ENCODE measurements around the gene CD44.

CD44 gene

DNA sequence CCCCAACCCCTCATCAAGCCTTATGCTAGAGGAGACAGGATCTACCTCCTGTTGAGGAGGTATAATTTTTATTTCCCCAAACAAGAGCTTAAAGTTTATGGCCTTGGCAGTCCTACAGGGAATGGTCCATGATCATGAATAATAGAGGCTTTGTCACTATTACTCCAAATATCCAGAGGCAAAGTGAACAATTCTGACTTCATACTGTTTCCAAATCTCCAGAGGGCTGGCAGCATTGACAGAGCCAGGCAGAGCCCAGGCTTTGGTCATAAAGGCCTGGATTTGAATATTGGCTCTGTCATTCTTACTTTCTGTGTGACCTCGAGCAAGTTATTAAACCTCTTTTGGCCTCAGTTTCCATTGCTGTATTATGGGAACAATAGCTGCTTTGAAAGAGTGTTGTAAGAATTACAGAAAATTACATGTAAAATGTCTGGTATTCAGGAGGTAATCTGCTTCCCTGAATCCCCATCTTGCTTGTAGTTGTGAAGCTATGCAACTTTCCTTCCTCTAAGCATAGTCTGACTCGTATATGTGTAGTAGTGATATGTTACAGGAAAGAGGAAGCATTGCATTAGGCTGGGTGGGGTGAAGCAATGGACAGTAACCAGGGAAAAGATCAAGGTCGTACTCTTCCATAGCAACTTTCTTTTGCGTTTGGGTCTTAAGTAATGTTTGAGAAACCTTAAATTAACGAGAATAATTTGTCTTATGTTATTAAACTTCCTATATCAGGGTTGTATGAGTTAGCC is 88.8 kb downstream of the CD44 start:
- Histone ChIP-seq H3K9ac (ENCODE audit: low read length) (no peak overlapping the region), H3K4me2 (ENCODE audit: low read length) (no peak overlapping the region), H3K27ac (ENCODE audit: low read length) (no peak overlapping the region), H3K4me3 (ENCODE audit: low read length) (no peak overlapping the region), H2AFZ (ENCODE audit: low read depth, low read length) (no peak overlapping the region), H3K9me3 (ENCODE audit: insufficient read depth, low read length) (no peaks in the 10 kb centered on the region), H3K27me3 (ENCODE audit: low read depth, low read length) (no peaks in the 10 kb centered on the region), H3K79me2 (ENCODE audit: low read length) (no peaks in the 10 kb centered on the region), H3K4me1 (ENCODE audit: low read length) (no peaks in the 10 kb centered on the region), H4K20me1 (ENCODE audit: insufficient read depth, low read length) (peaks cover 40% of the 10 kb centered on the region), H3K36me3 (replicated peaks; ENCODE audit: low read depth, low read length) (peaks cover 92% of the 10 kb centered on the region)
- TF ChIP-seq EZH2phosphoT487 (IDR thresholded peaks at IDR 0.05; ENCODE audit: low read depth) (no peak), CTCF (IDR thresholded peaks at IDR 0.05; ENCODE audit: low read depth, low read length) (no peak)

DNA sequence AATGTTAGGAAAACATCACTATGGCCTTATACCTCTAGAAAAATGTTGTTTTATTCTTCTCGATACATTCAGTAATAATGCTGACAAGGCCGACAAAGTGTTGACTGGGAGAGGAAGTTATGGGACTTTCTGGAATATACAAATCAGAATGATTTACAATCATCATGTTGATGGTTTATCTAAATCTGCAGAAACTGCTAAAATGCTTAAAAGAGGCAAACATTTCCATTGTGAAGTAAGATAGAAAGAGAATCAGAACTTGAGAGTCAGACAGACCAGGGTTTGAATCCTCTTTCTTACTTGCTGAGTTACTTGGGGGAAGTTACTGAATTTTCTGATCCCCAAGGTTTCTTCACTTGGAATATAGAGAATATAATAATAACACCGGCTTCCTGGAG is 89.4 kb downstream of the CD44 start:
- Histone ChIP-seq H3K36me3 (replicated peaks; ENCODE audit: low read depth, low read length) (peaks cover 89% of the 10 kb centered on the region), H3K27me3 (ENCODE audit: low read depth, low read length) (no peaks in the 10 kb centered on the region), H3K4me3 (ENCODE audit: low read length) (no peak overlapping the region), H3K27ac (ENCODE audit: low read length) (no peak overlapping the region), H3K79me2 (ENCODE audit: low read length) (no peaks in the 10 kb centered on the region), H3K9me3 (ENCODE audit: insufficient read depth, low read length) (no peaks in the 10 kb centered on the region), H3K4me2 (ENCODE audit: low read length) (no peak overlapping the region), H3K9ac (ENCODE audit: low read length) (no peak overlapping the region), H2AFZ (ENCODE audit: low read depth, low read length) (no peak overlapping the region), H4K20me1 (ENCODE audit: insufficient read depth, low read length) (peaks cover 40% of the 10 kb centered on the region), H3K4me1 (ENCODE audit: low read length) (no peaks in the 10 kb centered on the region)
- TF ChIP-seq EZH2phosphoT487 (IDR thresholded peaks at IDR 0.05; ENCODE audit: low read depth) (no peak), CTCF (IDR thresholded peaks at IDR 0.05; ENCODE audit: low read depth, low read length) (no peak)

- H3K27me3 ChIP-seq (ENCODE audit: low read depth, low read length), result no peaks in the 10 kb centered on the region
- TF ChIP-seq EZH2phosphoT487 (IDR thresholded peaks at IDR 0.05; ENCODE audit: low read depth) (no peak), CTCF (IDR thresholded peaks at IDR 0.05; ENCODE audit: low read depth, low read length) (no peak)
- H3K27ac ChIP-seq (ENCODE audit: low read length), result no peak overlapping the region
- no peak overlapping the region for H3K4me2 ChIP-seq (ENCODE audit: low read length)
- no peaks in the 10 kb centered on the region for H3K79me2 ChIP-seq (ENCODE audit: low read length)
- no peaks in the 10 kb centered on the region for H3K4me1 ChIP-seq (ENCODE audit: low read length)
- peaks cover 40% of the 10 kb centered on the region for H4K20me1 ChIP-seq (ENCODE audit: insufficient read depth, low read length)
- no peaks in the 10 kb centered on the region for H3K9me3 ChIP-seq (ENCODE audit: insufficient read depth, low read length)
- H3K4me3 ChIP-seq (ENCODE audit: low read length), result no peak overlapping the region
- H2AFZ ChIP-seq (ENCODE audit: low read depth, low read length), result no peak overlapping the region
- peaks cover 68% of the 10 kb centered on the region for H3K36me3 ChIP-seq (replicated peaks; ENCODE audit: low read depth, low read length)
- no peak overlapping the region for H3K9ac ChIP-seq (ENCODE audit: low read length)
Measured at GRCh38 chr11:35230388-35230787, 91.4 kb downstream of the CD44 start.

- no peak overlapping the region for H3K27ac ChIP-seq (ENCODE audit: low read length)
- no peaks in the 10 kb centered on the region for H3K27me3 ChIP-seq (ENCODE audit: low read depth, low read length)
- H3K4me2 ChIP-seq (ENCODE audit: low read length), result no peak overlapping the region
- H3K9ac ChIP-seq (ENCODE audit: low read length), result no peak overlapping the region
- peaks cover 61% of the 10 kb centered on the region for H3K36me3 ChIP-seq (replicated peaks; ENCODE audit: low read depth, low read length)
- no peak overlapping the region for H3K4me3 ChIP-seq (ENCODE audit: low read length)
- H3K9me3 ChIP-seq (ENCODE audit: insufficient read depth, low read length), result no peaks in the 10 kb centered on the region
- peaks cover 40% of the 10 kb centered on the region for H4K20me1 ChIP-seq (ENCODE audit: insufficient read depth, low read length)
- H2AFZ ChIP-seq (ENCODE audit: low read depth, low read length), result no peak overlapping the region
- H3K79me2 ChIP-seq (ENCODE audit: low read length), result no peaks in the 10 kb centered on the region
- no peaks in the 10 kb centered on the region for H3K4me1 ChIP-seq (ENCODE audit: low read length)
- no peak for TF ChIP-seq EZH2phosphoT487 (IDR thresholded peaks at IDR 0.05; ENCODE audit: low read depth)
- TF ChIP-seq CTCF (IDR thresholded peaks at IDR 0.05; ENCODE audit: low read depth, low read length), result no peak
Measured at GRCh38 chr11:35231076-35231860, 92.3 kb downstream of the CD44 start.
